Neural cell (in vitro differentiated cells): ENCODE measurements around the gene IFNB1. TPM values are rescaled to one million over a fixed set of nuclear protein-coding genes. Genes with fewer than 3 reads are reported as not detected.

Experiments used
- H2AFZ ChIP-seq: fragments of 200-600, 300-800 bp; sonication (generic), shearing (Covaris generic); 2 replicates; pipeline ENCODE4 v1.6.0; 2014; ENCODE audit warnings: low read depth, mild to moderate bottlenecking, antibody characterized with exemption, low read length, moderate library complexity
- H3F3A ChIP-seq: fragments of 200-600 bp; shearing (Covaris generic); 2 replicates; pipeline ENCODE4 v1.6.1; 2016; ENCODE audit warnings: mild to moderate bottlenecking, moderate library complexity, mixed read lengths, antibody characterized with exemption, low read length; ENCODE audit not compliant: insufficient read depth, poor library complexity, severe bottlenecking
- H3K27ac ChIP-seq: fragments of 200-600, 300-800 bp; sonication (generic), shearing (Covaris generic); 2 replicates; pipeline ENCODE4 v1.5.1; 2014; ENCODE audit warnings: mild to moderate bottlenecking, low read length, moderate library complexity
- H3K27me3 ChIP-seq: fragments of 300-800, 200-600 bp; sonication (generic), shearing (Covaris generic); 2 replicates; pipeline ENCODE4 v1.6.0; 2014; ENCODE audit warnings: mild to moderate bottlenecking, low read depth, low read length, moderate library complexity; ENCODE audit not compliant: insufficient read depth
- H3K36me3 ChIP-seq: fragments of 300-800, 200-600 bp; sonication (generic), shearing (Covaris generic); 2 replicates; pipeline ENCODE4 v1.5.1; 2014; ENCODE audit warnings: mild to moderate bottlenecking, antibody characterized with exemption, low read length, moderate library complexity; ENCODE audit not compliant: insufficient read depth
- H3K4me2 ChIP-seq: fragments of 300-800, 200-600 bp; sonication (generic), shearing (Covaris generic); 2 replicates; pipeline ENCODE4 v1.6.0; 2014; ENCODE audit warnings: mild to moderate bottlenecking, low read length
- H3K4me3 ChIP-seq: fragments of 300-800, 200-600 bp; sonication (generic), shearing (Covaris generic); 2 replicates; pipeline ENCODE4 v1.5.1; 2014; ENCODE audit warnings: mild to moderate bottlenecking, low read length, moderate library complexity
- H3K79me2 ChIP-seq: fragments of 200-600 bp; shearing (Covaris generic); replicated peaks from 2 replicates; pipeline ENCODE4 v1.6.0; 2014; ENCODE audit warnings: mild to moderate bottlenecking, low read length, moderate library complexity; ENCODE audit not compliant: insufficient read depth
- H3K9ac ChIP-seq: fragments of 300-800, 200-600 bp; sonication (generic), shearing (Covaris generic); 2 replicates; pipeline ENCODE4 v1.6.1; 2016; ENCODE audit warnings: mild to moderate bottlenecking, low read length, mixed read lengths
- H3K9me2 ChIP-seq: fragments of 200-600 bp; shearing (Covaris generic); 2 replicates; pipeline ENCODE4 v1.6.1; 2016; ENCODE audit warnings: mild to moderate bottlenecking, low read length, mixed read lengths; ENCODE audit not compliant: insufficient read depth
- H3K9me3 ChIP-seq: fragments of 200-600, 300-800 bp; sonication (generic), shearing (Covaris generic); 2 replicates; pipeline ENCODE4 v1.6.1; 2016; ENCODE audit warnings: mild to moderate bottlenecking, mixed run types, low read length, moderate library complexity, mixed read lengths
- H4K20me1 ChIP-seq: fragments of 200-600 bp; shearing (Covaris generic); 2 replicates; pipeline ENCODE4 v1.6.1; 2016; ENCODE audit warnings: mild to moderate bottlenecking, mixed run types; ENCODE audit not compliant: insufficient read depth
- EP300 ChIP-seq: fragments of 450-650 bp; conservative IDR thresholded peaks from 2 replicates; pipeline ENCODE4 v1.6.1; 2014; ENCODE audit warnings: antibody characterized with exemption, mild to moderate bottlenecking, moderate library complexity; ENCODE audit not compliant: poor library complexity, severe bottlenecking
- EZH2 ChIP-seq: fragments of 200-600, 300-800 bp; shearing (Covaris generic), sonication (generic); IDR thresholded peaks from 2 replicates; pipeline ENCODE4 v1.6.1; 2014; ENCODE audit warnings: antibody characterized with exemption, low read length, borderline replicate concordance, mild to moderate bottlenecking; ENCODE audit not compliant: insufficient read depth, poor library complexity, severe bottlenecking
- MXI1 ChIP-seq: fragments of 450-650 bp; conservative IDR thresholded peaks from 2 replicates; pipeline ENCODE4 v1.6.1; 2014; ENCODE audit warnings: antibody characterized with exemption, mild to moderate bottlenecking; ENCODE audit not compliant: poor library complexity, severe bottlenecking
- POLR2AphosphoS5 ChIP-seq: IDR thresholded peaks from 2 replicates; pipeline ENCODE4 v1.6.1; 2012
- RAD21 ChIP-seq: fragments of 450-650 bp; conservative IDR thresholded peaks from 2 replicates; pipeline ENCODE4 v1.6.1; 2014; ENCODE audit warnings: antibody characterized with exemption, mild to moderate bottlenecking, moderate library complexity
- SMC3 ChIP-seq: fragments of 450-650 bp; conservative IDR thresholded peaks from 2 replicates; pipeline ENCODE4 v1.6.1; 2014; ENCODE audit warnings: antibody characterized with exemption, mild to moderate bottlenecking, moderate library complexity; ENCODE audit not compliant: poor library complexity
- TAF1 ChIP-seq: IDR thresholded peaks from 2 replicates; pipeline ENCODE4 v1.6.1; 2012; ENCODE audit warnings: low read depth
- polyA plus RNA-seq: library from polyadenylated mRNA; depleted of rRNA; stranded (reverse); fragments of >200 nt; gene quantifications from 2 replicates; pipeline ENCODE4 v1.2.3, GENCODE V29; 2014
- TF ChIP-seq, protein P1 (sequence below): fragments of 450-650 bp; IDR thresholded peaks from 2 replicates; pipeline ENCODE4 v1.5.1; 2014; ENCODE audit warnings: antibody characterized with exemption, mild to moderate bottlenecking, moderate library complexity; ENCODE audit not compliant: poor library complexity, severe bottlenecking
- TF ChIP-seq, protein P2 (sequence below): IDR thresholded peaks from 2 replicates; pipeline ENCODE4 v1.6.1; 2012; ENCODE audit warnings: borderline replicate concordance

Gene IFNB1
- polyA plus RNA-seq, 1 donor from 2014 or later = not detected

DNA sequence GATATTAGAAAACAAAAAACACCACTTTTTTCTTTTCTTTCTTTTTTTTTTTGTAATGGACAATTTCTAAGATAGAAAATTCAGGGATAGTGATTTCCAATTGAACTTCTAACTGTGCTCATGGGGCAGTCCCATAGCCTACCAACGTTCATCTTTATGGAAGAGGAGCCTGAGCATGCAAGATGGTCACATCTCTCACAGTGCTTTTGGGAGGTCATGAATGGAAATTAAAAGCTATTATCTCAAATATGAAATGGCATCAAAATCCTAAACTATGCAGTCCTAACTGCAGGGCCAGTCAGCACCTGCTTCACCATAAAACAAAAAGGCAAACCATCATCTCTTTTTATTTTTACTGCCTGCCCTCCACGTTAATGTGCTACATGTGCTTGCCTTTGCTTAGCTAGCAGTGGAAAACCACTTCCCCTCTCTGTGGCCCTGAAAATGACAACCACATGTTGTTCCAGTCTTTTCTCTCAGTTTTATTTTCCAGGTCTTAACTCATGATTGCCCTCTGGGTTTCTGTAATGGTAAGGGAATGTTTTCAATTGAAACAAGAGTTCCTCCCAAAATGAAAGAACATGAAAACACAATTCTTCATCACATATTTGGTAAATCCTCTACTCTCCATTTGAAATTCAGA, 16.7 kb downstream of the IFNB1 start:
- no peaks in the 10 kb centered on the region for H3K9me2 ChIP-seq
- no peak overlapping the region for H3K27ac ChIP-seq
- no peaks in the 10 kb centered on the region for H3K27me3 ChIP-seq
- no peak overlapping the region for H3K9ac ChIP-seq
- H3F3A ChIP-seq = no peaks in the 10 kb centered on the region
- H2AFZ ChIP-seq = no peak overlapping the region
- no peaks in the 10 kb centered on the region for H3K9me3 ChIP-seq
- H4K20me1 ChIP-seq = no peaks in the 10 kb centered on the region
- no peak overlapping the region for H3K4me3 ChIP-seq
- H3K4me2 ChIP-seq = no peak overlapping the region
- TF ChIP-seq SMC3 = no peak
- TF ChIP-seq MXI1 = no peak
- TF ChIP-seq EZH2 = no peak
- no peak for TF ChIP-seq TAF1
- TF ChIP-seq, protein P1, sequence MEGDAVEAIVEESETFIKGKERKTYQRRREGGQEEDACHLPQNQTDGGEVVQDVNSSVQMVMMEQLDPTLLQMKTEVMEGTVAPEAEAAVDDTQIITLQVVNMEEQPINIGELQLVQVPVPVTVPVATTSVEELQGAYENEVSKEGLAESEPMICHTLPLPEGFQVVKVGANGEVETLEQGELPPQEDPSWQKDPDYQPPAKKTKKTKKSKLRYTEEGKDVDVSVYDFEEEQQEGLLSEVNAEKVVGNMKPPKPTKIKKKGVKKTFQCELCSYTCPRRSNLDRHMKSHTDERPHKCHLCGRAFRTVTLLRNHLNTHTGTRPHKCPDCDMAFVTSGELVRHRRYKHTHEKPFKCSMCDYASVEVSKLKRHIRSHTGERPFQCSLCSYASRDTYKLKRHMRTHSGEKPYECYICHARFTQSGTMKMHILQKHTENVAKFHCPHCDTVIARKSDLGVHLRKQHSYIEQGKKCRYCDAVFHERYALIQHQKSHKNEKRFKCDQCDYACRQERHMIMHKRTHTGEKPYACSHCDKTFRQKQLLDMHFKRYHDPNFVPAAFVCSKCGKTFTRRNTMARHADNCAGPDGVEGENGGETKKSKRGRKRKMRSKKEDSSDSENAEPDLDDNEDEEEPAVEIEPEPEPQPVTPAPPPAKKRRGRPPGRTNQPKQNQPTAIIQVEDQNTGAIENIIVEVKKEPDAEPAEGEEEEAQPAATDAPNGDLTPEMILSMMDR = no peak
- TF ChIP-seq POLR2AphosphoS5 = no peak
- TF ChIP-seq, protein P2, sequence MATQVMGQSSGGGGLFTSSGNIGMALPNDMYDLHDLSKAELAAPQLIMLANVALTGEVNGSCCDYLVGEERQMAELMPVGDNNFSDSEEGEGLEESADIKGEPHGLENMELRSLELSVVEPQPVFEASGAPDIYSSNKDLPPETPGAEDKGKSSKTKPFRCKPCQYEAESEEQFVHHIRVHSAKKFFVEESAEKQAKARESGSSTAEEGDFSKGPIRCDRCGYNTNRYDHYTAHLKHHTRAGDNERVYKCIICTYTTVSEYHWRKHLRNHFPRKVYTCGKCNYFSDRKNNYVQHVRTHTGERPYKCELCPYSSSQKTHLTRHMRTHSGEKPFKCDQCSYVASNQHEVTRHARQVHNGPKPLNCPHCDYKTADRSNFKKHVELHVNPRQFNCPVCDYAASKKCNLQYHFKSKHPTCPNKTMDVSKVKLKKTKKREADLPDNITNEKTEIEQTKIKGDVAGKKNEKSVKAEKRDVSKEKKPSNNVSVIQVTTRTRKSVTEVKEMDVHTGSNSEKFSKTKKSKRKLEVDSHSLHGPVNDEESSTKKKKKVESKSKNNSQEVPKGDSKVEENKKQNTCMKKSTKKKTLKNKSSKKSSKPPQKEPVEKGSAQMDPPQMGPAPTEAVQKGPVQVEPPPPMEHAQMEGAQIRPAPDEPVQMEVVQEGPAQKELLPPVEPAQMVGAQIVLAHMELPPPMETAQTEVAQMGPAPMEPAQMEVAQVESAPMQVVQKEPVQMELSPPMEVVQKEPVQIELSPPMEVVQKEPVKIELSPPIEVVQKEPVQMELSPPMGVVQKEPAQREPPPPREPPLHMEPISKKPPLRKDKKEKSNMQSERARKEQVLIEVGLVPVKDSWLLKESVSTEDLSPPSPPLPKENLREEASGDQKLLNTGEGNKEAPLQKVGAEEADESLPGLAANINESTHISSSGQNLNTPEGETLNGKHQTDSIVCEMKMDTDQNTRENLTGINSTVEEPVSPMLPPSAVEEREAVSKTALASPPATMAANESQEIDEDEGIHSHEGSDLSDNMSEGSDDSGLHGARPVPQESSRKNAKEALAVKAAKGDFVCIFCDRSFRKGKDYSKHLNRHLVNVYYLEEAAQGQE = no peak
- no peak for TF ChIP-seq RAD21
- H3K79me2 ChIP-seq = no peaks in the 10 kb centered on the region
- H3K36me3 ChIP-seq = no peaks in the 10 kb centered on the region

DNA sequence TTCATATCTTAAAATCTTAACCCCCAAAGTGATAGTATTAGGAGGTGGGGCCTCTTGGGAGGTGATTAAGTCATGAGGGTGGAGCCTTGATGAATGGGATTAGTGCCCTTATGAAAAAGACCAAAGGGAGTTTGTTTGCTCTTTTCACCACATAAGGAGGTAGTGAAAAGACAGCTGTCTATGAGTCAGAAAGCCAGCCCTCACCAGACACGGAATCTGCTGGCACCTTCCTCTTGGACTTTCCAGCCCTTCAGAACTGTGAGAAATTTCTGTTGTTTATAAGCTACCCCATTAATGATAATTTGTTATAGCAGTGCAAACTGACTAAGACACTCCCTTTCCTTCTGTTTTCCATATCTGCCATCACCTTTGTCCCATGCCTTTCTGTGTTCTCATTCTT, 20.8 kb downstream of the IFNB1 start:
- H3K4me2 ChIP-seq = no peak overlapping the region
- H3K9me2 ChIP-seq = no peaks in the 10 kb centered on the region
- no peaks in the 10 kb centered on the region for H3K9me3 ChIP-seq
- H4K20me1 ChIP-seq = no peaks in the 10 kb centered on the region
- H3K79me2 ChIP-seq = no peaks in the 10 kb centered on the region
- H3F3A ChIP-seq = no peaks in the 10 kb centered on the region
- no peak overlapping the region for H3K27ac ChIP-seq
- no peak overlapping the region for H2AFZ ChIP-seq
- TF ChIP-seq, protein P2 = no peak
- no peak for TF ChIP-seq POLR2AphosphoS5
- TF ChIP-seq EP300 = no peak
- no peak for TF ChIP-seq MXI1
- TF ChIP-seq, protein P1 = no peak
- H3K36me3 ChIP-seq = no peaks in the 10 kb centered on the region
- no peaks in the 10 kb centered on the region for H3K27me3 ChIP-seq
- H3K4me3 ChIP-seq = no peak overlapping the region
- no peak overlapping the region for H3K9ac ChIP-seq
